Parathyroid adenoma (tissue), 2 donors: ENCODE measurements around the gene FOXD2.

Experiments used
- H2AFZ ChIP-seq: fragments of 300-600 bp; sonication (generic); one replicate; pipeline ENCODE4 v1.7.0; 2017; ENCODE audit warnings: antibody characterized with exemption, mild to moderate bottlenecking
- H3K27ac ChIP-seq: fragments of 300-600 bp; sonication (generic); one replicate; pipeline ENCODE4 v1.7.0; 2017
- H3K27me3 ChIP-seq: fragments of 300-600 bp; sonication (generic); one replicate; pipeline ENCODE4 v1.7.0; 2017; ENCODE audit warnings: low read length; ENCODE audit not compliant: control insufficient read depth, insufficient read depth
- H3K36me3 ChIP-seq: fragments of 300-600 bp; sonication (generic); one replicate; pipeline ENCODE4 v1.7.0; 2017; ENCODE audit warnings: low read length; ENCODE audit not compliant: control insufficient read depth, insufficient read depth
- H3K4me1 ChIP-seq: fragments of 300-600 bp; sonication (generic); one replicate; pipeline ENCODE4 v1.7.0; 2017; ENCODE audit warnings: control low read depth
- H3K4me2 ChIP-seq: fragments of 300-600 bp; sonication (generic); one replicate; pipeline ENCODE4 v1.7.0; 2017; ENCODE audit warnings: low read length
- H3K4me3 ChIP-seq: fragments of 300-600 bp; sonication (generic); one replicate; pipeline ENCODE4 v1.7.0; 2017; ENCODE audit warnings: low read depth, low read length
- H3K79me2 ChIP-seq: fragments of 300-600 bp; sonication (generic); one replicate; pipeline ENCODE4 v1.7.0; 2017; ENCODE audit warnings: control low read depth
- H3K9ac ChIP-seq: fragments of 300-600 bp; sonication (generic); one replicate; pipeline ENCODE4 v1.7.0; 2017; ENCODE audit warnings: mild to moderate bottlenecking
- H3K9me3 ChIP-seq: fragments of 300-600 bp; sonication (generic); one replicate; pipeline ENCODE4 v1.7.0; 2017; ENCODE audit warnings: low read length; ENCODE audit not compliant: control insufficient read depth
- CTCF ChIP-seq: fragments of 300-600 bp; sonication (generic); IDR thresholded peaks from one replicate; pipeline ENCODE4 v1.7.0; 2017; ENCODE audit warnings: antibody characterized with exemption, mild to moderate bottlenecking
- donor health status: primary hyperparathyroidism.

Gene FOXD2

GRCh38 chr1:47395433-47395832, 42.4 kb upstream of the FOXD2 start:
- no peaks in the 10 kb centered on the region for H3K9me3 ChIP-seq
- H3K4me3 ChIP-seq = no peak overlapping the region
- H3K9ac ChIP-seq = no peak overlapping the region
- no peak overlapping the region for H3K27ac ChIP-seq
- no peak overlapping the region for H3K4me2 ChIP-seq
- no peak overlapping the region for H2AFZ ChIP-seq
- no peaks in the 10 kb centered on the region for H3K79me2 ChIP-seq
- no peaks in the 10 kb centered on the region for H3K27me3 ChIP-seq
- no peaks in the 10 kb centered on the region for H3K4me1 ChIP-seq
- TF ChIP-seq CTCF = no peak
- H3K36me3 ChIP-seq = no peaks in the 10 kb centered on the region

- no peak overlapping the region for H3K4me3 ChIP-seq
- no peaks in the 10 kb centered on the region for H3K36me3 ChIP-seq
- H3K27ac ChIP-seq = no peak overlapping the region
- no peak overlapping the region for H3K4me2 ChIP-seq
- TF ChIP-seq CTCF = no peak
- no peaks in the 10 kb centered on the region for H3K27me3 ChIP-seq
- no peaks in the 10 kb centered on the region for H3K9me3 ChIP-seq
- no peak overlapping the region for H2AFZ ChIP-seq
- no peak overlapping the region for H3K9ac ChIP-seq
- H3K79me2 ChIP-seq = no peaks in the 10 kb centered on the region
- H3K4me1 ChIP-seq = no peaks in the 10 kb centered on the region
Measured at GRCh38 chr1:47396671-47397196, 41.1 kb upstream of the FOXD2 start.

- Histone ChIP-seq H3K4me2 (no peak overlapping the region), H3K9me3 (no peaks in the 10 kb centered on the region), H3K27ac (no peak overlapping the region), H3K4me3 (no peak overlapping the region), H3K27me3 (no peaks in the 10 kb centered on the region), H3K9ac (no peak overlapping the region), H3K36me3 (no peaks in the 10 kb centered on the region), H3K79me2 (no peaks in the 10 kb centered on the region), H3K4me1 (no peaks in the 10 kb centered on the region), H2AFZ (no peak overlapping the region)
- TF ChIP-seq CTCF = no peak
Measured at GRCh38 chr1:47399138-47399845, 38.6 kb upstream of the FOXD2 start.

GRCh38 chr1:47399846-47400155, 38.0 kb upstream of the FOXD2 start:
- Histone ChIP-seq H3K4me2 (no peak overlapping the region), H3K27ac (no peak overlapping the region), H3K27me3 (no peaks in the 10 kb centered on the region), H3K36me3 (no peaks in the 10 kb centered on the region), H3K9me3 (no peaks in the 10 kb centered on the region), H3K4me1 (no peaks in the 10 kb centered on the region), H3K4me3 (no peak overlapping the region), H3K9ac (no peak overlapping the region), H3K79me2 (no peaks in the 10 kb centered on the region), H2AFZ (no peak overlapping the region)
- TF ChIP-seq CTCF = no peak

GRCh38 chr1:47401761-47402160, 36.1 kb upstream of the FOXD2 start:
- no peaks in the 10 kb centered on the region for H3K36me3 ChIP-seq
- H3K4me1 ChIP-seq = no peaks in the 10 kb centered on the region
- no peak overlapping the region for H3K9ac ChIP-seq
- H3K79me2 ChIP-seq = no peaks in the 10 kb centered on the region
- TF ChIP-seq CTCF = no peak
- no peaks in the 10 kb centered on the region for H3K9me3 ChIP-seq
- H3K4me2 ChIP-seq = no peak overlapping the region
- no peak overlapping the region for H2AFZ ChIP-seq
- H3K4me3 ChIP-seq = no peak overlapping the region
- no peaks in the 10 kb centered on the region for H3K27me3 ChIP-seq
- H3K27ac ChIP-seq = no peak overlapping the region
